Ishikawa (cell line): ENCODE data around the gene PTPN1.

Experiments
- CEBPB ChIP-seq: IDR thresholded peaks from 2 replicates; pipeline ENCODE4 v1.6.1; 2012
- CREB1 ChIP-seq: IDR thresholded peaks from 2 replicates; pipeline ENCODE4 v1.6.1; 2012; ENCODE audit warnings: low read depth
- EGR1 ChIP-seq: IDR thresholded peaks from 2 replicates; pipeline ENCODE4 v1.6.1; 2012
- EP300 ChIP-seq: IDR thresholded peaks from 2 replicates; pipeline ENCODE4 v1.6.1; 2012; ENCODE audit warnings: borderline replicate concordance
- FOXM1 ChIP-seq: IDR thresholded peaks from 2 replicates; pipeline ENCODE4 v1.6.1; 2012; ENCODE audit warnings: low read depth, borderline replicate concordance
- NFIC ChIP-seq: IDR thresholded peaks from 2 replicates; pipeline ENCODE4 v1.6.1; 2012
- RAD21 ChIP-seq: IDR thresholded peaks from 2 replicates; pipeline ENCODE4 v1.6.1; 2012; ENCODE audit warnings: low read depth
- TAF1 ChIP-seq: IDR thresholded peaks from 2 replicates; pipeline ENCODE4 v1.6.1; 2012; ENCODE audit warnings: low read depth, mild to moderate bottlenecking
- TCF12 ChIP-seq: IDR thresholded peaks from 2 replicates; pipeline ENCODE4 v1.6.1; 2012; ENCODE audit warnings: low read depth
- TEAD4 ChIP-seq: IDR thresholded peaks from 2 replicates; pipeline ENCODE4 v1.6.1; 2012
- YY1 ChIP-seq: IDR thresholded peaks from 2 replicates; pipeline ENCODE4 v1.6.1; 2012; ENCODE audit warnings: low read depth
- TF ChIP-seq, protein P1 (sequence below): IDR thresholded peaks from 2 replicates; pipeline ENCODE4 v1.6.1; 2012; ENCODE audit warnings: low read depth, mild to moderate bottlenecking
- TF ChIP-seq, protein P2 (sequence below): IDR thresholded peaks from 2 replicates; pipeline ENCODE4 v1.6.1; 2012
- TF ChIP-seq, protein P3 (sequence below): IDR thresholded peaks from 2 replicates; pipeline ENCODE4 v1.6.1; 2012

DNA sequence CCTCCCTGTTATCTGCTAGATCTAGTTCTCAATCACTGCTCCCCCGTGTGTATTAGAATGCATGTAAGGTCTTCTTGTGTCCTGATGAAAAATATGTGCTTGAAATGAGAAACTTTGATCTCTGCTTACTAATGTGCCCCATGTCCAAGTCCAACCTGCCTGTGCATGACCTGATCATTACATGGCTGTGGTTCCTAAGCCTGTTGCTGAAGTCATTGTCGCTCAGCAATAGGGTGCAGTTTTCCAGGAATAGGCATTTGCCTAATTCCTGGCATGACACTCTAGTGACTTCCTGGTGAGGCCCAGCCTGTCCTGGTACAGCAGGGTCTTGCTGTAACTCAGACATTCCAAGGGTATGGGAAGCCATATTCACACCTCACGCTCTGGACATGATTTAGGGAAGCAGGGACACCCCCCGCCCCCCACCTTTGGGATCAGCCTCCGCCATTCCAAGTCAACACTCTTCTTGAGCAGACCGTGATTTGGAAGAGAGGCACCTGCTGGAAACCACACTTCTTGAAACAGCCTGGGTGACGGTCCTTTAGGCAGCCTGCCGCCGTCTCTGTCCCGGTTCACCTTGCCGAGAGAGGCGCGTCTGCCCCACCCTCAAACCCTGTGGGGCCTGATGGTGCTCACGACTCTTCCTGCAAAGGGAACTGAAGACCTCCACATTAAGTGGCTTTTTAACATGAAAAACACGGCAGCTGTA, 73.4 kb downstream of the PTPN1 start:
- TF ChIP-seq, protein P1, sequence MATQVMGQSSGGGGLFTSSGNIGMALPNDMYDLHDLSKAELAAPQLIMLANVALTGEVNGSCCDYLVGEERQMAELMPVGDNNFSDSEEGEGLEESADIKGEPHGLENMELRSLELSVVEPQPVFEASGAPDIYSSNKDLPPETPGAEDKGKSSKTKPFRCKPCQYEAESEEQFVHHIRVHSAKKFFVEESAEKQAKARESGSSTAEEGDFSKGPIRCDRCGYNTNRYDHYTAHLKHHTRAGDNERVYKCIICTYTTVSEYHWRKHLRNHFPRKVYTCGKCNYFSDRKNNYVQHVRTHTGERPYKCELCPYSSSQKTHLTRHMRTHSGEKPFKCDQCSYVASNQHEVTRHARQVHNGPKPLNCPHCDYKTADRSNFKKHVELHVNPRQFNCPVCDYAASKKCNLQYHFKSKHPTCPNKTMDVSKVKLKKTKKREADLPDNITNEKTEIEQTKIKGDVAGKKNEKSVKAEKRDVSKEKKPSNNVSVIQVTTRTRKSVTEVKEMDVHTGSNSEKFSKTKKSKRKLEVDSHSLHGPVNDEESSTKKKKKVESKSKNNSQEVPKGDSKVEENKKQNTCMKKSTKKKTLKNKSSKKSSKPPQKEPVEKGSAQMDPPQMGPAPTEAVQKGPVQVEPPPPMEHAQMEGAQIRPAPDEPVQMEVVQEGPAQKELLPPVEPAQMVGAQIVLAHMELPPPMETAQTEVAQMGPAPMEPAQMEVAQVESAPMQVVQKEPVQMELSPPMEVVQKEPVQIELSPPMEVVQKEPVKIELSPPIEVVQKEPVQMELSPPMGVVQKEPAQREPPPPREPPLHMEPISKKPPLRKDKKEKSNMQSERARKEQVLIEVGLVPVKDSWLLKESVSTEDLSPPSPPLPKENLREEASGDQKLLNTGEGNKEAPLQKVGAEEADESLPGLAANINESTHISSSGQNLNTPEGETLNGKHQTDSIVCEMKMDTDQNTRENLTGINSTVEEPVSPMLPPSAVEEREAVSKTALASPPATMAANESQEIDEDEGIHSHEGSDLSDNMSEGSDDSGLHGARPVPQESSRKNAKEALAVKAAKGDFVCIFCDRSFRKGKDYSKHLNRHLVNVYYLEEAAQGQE = no peak
- TF ChIP-seq EGR1 (no peak), CEBPB (no peak), TAF1 (no peak), RAD21 (no peak), NFIC (no peak), YY1 (no peak), TEAD4 (no peak), CREB1 (no peak), FOXM1 (no peak), EP300 (no peak), TCF12 (no peak)
- TF ChIP-seq, protein P2, sequence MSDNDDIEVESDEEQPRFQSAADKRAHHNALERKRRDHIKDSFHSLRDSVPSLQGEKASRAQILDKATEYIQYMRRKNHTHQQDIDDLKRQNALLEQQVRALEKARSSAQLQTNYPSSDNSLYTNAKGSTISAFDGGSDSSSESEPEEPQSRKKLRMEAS = no peak
- TF ChIP-seq, protein P3, sequence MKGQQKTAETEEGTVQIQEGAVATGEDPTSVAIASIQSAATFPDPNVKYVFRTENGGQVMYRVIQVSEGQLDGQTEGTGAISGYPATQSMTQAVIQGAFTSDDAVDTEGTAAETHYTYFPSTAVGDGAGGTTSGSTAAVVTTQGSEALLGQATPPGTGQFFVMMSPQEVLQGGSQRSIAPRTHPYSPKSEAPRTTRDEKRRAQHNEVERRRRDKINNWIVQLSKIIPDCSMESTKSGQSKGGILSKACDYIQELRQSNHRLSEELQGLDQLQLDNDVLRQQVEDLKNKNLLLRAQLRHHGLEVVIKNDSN = no peak
